Skin of body (tissue), 2 donors: ENCODE measurements around the gene MTUS2. TPM values are rescaled to one million over a fixed set of nuclear protein-coding genes. Genes with fewer than 3 reads are reported as not detected.

Experiments used
- DNase-seq: peaks from one replicate; lab custom pipeline; 2025; lab: John Stamatoyannopoulos, UW
- total RNA-seq: library from RNA; depleted of rRNA; stranded (reverse); fragments of >200 nt; gene quantifications from one replicate; pipeline ENCODE4 v1.2.3, GENCODE V29; 2014

MTUS2 gene
- 1.2 TPM for total RNA-seq

DNA sequence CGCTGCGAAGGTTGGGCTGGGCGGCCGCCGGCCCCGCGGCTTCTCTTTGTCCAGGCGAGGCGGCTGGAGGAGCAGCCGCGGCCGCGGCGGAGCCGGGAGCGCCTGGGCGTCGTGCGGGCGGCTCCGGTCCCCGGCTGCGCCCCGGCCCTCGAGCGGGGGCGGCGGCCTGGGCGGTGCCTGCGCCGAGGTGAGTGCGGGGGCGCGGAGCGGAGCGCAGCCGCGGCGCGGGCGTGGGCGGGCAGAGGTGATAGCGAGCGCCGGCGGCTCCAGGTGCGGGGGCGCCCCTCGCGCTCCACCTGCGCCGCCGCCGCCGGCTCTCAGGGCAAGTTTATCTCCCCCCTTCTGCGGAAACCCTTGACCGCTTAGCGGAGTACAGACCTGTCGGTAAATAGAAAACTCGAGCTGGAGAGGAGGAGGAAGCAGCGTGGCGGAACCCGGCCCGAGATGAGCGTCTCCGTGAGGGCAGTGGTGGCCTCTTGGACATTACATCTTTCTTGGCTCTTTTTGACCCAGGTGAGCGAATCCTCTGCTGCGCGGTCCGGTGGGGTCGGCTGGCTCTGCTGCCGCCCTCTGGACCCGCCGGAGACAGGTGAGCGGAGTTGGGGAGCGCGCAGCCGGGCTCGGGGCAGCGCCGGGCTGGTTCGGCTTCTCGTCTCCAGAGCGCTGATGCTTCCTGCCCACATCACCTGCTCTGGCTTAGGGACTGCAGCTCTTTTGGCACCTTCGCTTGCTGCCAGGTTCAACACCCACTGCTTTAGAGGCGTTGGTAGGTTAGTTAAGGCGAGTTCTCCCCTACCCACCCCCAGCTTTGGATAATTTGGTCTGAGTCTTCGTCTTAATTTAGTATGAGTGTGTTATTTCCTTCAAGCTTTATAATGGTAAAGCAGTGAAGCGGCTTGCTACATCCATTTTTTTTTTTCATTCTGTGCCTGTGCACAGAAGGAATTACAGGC lies at the start of gene MTUS2:
MTUS2 (plus strand) TSS at position 241 of the 953 bp plus-strand sequence.
- no peak for DNase-seq

DNA sequence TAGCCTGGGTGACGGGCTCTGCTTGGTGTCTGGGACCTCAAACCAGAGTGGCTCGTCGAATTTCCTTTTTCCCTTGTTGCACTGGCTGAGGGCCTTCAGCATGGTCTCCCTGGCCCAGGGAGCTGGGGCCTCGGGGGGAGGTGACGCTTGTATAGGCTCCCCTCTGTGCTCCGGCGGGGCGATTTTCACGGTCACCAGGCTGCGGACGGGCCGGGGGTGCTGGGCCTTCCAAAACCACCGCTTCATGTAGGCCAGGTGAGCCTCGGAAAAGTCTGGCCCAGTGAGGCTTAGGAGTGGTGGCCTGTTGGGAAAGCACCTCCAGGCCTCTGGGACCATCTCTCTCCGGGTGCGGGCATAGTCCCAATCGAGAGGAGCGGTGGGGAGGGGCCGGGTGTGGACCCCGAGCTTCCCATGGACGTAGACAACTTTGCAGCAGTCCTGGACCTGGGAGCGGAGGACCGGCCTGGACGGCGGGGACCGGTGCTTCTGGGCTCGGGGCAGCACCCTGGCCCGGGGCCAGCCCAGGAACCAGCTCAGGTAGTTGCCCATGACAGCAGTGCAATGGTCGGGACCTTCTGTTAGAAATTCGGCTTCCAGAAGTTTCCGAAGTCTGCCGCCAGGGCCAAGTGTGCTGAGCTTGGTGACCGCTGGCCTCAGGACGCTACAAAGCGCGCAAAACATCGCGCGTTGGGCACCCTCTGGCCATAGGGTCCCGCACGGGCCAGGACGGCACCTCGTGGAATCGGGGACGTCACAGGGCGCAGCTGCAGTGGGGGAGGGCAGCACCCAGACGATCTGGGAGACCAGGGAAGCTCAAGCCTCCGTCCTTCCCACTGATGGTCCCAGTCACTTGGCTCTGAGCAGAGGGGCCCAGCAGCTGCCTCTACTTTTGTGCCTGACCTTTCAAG lies 41.6 kb upstream of the MTUS2 start:
- no peak for DNase-seq

DNA sequence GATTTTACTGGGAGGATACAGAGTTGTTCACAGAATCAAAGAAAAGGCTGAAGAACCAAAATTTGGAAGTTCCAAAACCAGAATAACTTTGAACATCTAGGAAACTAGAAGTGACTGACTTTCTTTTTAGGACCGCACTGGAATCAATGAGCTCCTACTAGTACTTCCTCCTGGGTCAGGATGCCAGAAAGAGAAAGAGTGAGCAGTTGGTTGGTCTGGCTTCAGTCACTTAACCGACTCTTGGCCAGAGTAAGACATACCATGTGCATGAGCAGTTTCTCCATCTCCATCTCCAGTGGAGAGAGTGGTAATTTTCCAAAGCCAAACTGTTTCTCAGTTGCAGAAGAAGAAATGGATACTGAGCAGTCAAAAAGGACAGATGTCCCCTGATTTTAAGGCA lies 27.1 kb upstream of the MTUS2 start:
- DNase-seq, result no peak

DNA sequence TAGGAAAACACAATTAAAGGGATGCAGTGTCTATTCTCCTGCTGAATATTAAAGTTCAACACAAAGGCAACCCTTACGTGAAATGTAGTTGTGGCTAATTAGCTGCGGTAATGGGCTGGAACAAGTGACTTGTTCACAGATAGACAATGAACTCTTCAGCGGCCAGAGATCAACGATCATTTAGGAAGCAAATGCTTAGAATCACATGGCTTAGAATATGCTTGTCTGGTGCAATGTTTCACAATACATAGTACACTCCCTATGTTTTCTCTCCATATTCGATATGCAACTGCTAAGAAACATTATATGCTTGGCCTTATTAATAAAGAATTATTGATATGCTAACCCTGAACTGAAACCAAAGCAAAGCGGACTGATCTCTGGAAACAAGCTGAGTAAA lies 25.7 kb upstream of the MTUS2 start:
- DNase-seq, result no peak

DNA sequence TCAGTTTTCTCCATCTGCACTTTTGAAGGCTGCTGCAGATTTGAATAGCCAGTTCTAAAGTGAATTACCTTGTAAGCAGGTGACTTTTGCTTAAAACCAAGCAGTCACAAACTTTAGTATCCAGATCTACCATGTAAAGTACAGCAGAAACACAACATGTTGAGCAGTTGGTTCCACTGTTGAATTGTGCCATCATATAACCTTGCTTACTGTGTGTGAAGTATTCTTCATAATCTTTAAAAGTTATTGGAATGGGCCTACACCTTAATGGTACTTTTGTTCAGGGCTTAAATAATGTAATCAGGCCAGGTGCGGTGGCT lies 23.2 kb upstream of the MTUS2 start:
- DNase-seq, result no peak

DNA sequence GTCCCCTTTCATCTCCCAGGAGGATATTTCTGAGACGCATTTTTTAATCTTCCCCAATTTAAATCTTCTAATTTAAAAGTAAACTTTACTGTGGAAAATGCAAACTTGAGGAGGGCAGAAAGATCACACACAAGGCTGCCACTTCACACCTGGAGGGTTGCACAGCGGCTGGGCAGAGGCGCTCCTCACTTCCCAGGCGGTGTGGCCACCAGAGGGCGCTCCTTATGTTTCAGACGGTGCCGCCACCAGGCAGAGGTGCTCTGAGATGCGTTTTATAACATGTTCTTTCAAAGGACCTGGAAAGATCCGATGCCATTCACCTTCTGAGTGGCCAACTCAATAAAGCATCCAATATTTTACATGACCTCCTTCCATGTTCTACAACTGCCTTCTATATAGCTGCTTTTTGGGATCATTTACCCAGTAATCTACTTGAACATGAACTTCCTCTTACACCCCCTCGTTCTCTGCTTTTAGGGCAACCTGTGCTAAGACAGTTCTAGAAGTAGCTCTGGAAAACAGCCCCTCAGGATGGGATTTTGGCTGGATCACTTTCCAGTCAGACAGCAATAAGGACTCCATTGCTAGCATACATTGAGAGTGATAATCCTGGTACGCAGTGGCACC lies 14.8 kb upstream of the MTUS2 start:
- no peak for DNase-seq

DNA sequence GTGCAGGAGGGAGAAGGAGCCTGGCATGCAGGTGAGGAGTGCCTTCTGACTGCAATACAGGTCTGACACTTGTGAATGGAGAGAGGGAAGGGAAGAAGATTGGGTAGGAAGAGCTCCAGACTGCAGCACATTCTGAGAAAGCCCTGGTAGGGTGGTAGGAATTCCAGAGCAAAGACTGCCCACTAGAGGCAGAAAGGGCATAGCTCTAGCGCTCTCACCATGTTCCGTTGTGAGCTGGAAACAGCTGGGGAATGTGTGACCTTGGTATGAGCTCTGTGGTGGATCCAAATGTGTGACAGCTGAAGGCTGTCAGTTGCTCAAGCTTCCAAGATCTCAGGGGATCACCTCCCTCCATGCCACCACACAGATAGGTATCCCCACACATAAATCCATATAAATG lies 2.9 kb upstream of the MTUS2 start:
- no peak for DNase-seq

DNA sequence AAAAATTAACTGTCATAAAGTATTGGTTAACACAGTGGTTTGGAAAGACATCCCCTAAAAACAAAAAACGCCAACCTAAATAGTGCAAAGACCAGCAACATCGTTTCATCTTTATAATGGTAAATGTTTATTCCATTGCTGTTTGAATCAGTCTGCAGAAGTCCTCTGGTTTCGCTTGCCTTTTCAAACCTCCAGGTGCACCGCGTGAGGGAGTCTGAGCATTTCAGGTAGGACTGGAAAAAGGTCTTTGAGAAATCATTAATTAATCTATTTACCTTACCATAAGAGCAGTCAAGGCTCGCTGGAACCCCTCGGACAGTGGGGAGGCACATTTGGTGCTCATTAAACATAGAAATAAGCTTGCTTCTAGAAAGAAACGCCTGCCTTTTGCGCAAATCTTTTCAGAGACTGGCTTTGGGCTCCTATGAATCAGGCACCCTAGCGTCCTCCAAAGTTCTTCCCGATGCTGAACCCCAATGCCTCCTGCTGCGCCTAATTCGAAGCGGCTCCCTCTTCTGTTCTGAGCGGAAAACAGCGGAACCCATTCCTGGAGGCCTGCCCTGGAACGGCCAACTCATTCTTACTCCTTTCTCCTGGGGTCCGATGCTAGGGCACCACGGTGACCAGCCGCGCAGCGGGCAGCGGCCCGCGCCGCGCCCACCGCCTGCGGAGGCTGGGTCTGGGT lies 951 bp upstream of the MTUS2 start:
- DNase-seq, result no peak

DNA sequence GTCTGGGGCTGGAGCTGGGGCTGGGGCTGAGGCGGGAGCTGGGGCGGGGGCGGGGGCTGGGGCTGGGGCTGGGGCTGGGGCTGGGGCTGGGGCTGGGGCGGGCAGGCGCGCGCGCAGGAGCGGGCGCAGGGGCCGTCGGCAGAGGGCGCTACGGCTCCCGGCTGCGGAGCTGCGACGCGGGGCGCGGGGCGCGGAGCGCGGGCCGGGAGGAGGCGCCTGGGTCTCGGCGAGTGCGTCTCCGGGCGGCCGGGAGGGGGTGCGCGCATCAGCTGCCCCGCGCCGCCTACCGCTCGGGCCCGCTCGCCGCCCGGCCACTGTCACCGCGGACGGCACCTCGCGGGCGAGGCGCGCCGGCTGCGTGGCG lies 422 bp upstream of the MTUS2 start:
- no peak for DNase-seq

DNA sequence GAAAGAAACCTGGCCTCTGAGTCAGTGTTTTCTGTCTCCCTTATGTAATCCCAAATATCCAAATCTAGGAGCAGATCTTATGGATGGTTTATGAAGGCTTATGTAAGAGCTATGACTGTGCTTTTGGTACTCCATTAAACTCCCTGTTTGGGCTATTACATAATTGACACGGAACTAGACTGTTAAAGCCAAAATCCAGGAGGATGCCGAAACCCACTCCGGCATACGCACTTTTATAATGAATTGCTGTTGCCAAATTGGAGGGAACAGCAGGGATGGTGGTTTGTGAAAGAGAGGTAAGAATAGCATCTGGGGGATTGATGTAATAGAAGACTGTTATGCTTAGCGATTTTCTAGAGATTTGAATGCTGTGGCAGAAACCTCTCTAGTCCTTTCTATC lies 2.0 kb downstream of the MTUS2 start:
- DNase-seq, result no peak

DNA sequence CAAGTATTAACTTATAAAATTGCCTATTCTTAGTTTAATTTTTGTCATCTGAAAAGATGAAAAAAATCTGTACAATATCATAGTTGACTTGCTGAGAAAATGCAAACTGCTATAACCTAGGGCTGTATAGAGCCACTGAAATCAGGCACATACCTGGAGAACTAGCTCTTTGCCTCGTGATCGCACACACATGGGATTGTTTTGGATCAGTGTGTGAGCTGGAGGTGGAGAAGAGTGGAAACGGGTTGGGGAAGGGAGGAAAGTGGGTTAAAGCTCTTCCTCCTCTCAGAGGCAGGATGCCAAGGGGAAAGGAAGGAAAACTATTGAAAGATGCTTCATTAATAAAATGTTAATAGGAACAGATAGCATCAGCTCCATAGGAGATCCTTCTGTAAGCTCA lies 2.7 kb downstream of the MTUS2 start:
- no peak for DNase-seq

DNA sequence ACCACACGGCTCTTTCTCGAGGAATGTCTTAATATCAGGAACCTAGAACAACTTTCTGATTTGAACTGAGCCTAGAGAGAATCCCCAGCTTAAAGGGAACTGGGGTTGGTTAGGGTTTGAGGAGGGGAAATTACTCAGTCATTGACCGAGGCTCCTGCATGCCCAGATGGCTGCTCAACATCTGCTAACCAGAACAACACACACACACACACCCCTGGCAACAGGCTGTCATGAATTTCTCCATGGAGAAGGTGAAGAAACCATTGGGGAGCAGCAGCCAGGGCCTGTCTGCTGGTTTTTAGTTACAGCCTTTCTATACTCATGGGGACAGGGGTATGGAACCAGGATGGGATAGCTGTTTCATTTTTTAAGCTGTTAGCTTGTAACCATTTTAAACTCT lies 5.2 kb downstream of the MTUS2 start:
- DNase-seq, result no peak

DNA sequence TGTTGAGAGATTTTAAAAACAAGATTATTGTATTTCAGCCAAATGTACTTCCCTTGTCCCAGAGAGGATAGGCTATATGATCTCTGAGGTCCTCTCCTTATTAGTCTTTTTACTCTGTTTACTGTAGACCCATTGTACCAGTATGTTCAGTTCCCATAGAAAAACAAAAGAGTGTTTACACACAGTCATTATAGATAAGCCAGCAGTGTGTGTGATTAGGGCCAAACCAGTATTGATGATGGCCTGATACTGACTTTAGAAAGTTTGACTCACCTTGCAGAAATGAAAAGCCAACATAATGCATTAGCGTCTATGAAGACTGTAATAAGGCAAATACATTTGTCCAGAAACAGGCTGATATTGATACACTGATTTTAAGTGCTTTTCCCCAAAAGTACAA lies 6.2 kb downstream of the MTUS2 start:
- no peak for DNase-seq

DNA sequence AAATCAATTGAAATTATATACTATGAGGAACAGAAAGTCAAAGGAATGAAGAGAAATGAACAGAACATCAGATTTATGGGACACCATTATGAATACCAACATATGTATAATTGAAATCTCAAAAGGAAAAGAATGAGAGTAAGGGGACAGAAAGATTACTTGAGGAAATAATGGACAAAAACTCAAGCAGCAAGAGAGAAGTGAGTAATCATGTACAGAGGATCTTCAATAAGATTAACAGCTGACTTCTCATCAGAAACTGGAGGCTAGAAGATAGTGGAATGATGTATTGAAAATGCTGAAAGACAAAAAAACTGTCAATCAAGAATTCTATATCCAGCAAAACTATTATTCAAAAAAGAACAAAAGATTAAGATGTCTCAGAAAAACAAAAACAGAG lies 10.4 kb downstream of the MTUS2 start:
- DNase-seq, result no peak

DNA sequence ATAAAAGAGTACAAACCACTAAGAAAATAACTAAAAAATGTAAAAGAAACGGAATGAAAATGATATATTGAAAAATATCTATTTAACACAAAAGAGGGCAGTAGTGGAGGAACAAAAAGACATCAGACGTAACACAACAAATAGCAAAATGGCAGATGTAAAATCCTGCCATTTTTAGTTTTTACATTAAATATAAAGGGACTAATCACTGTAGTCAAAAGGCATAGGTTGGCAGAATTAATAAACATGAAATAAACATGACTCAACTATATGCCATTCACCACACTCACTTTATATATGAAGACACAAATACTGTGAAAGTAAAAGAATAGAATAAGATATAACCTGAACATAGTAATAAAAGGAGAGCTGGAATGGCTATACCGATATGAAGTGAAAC lies 11.0 kb downstream of the MTUS2 start:
- DNase-seq, result no peak

DNA sequence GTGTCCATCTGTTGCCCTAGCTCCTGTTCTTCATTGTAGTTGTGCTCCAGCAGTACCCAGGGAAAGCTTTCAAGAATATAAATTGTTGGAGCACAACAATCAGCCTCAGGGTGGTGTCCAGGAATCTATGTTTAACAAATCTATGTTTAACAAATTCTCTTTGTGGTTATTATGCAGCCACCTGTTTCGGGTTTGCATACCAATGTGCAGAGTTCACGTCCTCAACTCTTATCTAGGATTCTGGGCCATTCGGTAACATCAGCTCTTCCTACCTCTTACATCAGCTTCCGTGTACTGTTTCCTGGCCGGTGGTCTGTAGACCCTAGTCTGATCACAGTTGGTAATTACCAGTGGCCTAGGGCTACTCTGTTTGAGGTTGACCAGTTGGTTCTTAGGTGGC lies 17.0 kb downstream of the MTUS2 start:
- DNase-seq, result no peak

DNA sequence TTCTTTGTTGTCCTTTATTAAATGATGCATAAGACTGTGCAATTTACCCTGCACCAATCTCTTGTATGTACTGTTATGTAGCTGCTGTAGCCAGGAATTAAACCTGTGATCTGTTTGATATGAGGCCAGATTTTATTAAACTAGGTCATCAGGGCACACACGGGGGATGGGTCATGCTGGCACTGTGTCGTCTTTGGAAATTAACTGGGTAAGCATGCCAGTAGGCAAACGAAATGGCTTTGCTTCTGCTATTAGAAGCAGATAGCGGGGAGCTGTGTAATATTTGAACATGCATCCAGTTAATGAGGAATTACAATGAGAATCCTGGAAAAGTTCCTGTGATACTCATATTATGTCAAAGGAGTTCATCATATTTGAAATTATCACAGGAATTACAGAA lies 23.5 kb downstream of the MTUS2 start:
- no peak for DNase-seq

DNA sequence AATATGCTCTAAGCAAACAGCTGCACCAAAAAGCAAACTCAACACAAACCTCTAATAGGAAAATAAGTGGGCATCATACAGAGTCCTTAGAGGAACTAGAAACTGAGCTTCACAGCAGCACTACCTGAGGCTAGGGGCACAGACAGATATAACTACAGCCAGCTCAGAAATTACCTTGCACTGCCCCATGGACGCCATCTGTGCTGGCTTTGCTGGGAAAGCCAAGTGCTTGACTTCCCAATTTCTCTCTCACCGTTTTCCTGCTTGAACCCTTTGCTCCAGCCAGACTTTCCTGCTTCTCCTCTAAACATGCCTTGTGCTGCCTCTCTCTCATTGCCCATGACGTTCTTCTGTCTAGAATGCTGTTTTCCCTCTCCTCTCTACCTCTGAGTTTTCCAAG lies 29.3 kb downstream of the MTUS2 start:
- no peak for DNase-seq

DNA sequence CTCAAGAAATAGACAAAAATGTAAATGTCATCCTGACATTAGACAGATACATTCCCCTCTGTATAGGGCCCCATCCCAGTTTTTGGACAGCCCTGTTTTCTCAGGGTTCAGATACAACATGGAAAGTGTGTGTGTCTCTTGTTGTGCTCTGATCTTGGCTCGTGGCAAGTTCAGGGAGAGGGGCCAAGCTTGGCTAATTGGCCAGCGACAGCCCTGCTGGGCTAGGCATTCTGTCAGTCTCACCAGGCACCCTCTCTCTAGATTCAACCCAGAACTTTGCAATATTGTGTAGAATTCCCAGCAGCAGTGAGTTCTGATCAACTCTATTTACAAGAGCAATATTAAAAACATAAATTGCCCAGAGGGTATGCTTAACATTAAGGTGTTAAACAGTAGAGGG lies 30.1 kb downstream of the MTUS2 start:
- DNase-seq, result no peak

DNA sequence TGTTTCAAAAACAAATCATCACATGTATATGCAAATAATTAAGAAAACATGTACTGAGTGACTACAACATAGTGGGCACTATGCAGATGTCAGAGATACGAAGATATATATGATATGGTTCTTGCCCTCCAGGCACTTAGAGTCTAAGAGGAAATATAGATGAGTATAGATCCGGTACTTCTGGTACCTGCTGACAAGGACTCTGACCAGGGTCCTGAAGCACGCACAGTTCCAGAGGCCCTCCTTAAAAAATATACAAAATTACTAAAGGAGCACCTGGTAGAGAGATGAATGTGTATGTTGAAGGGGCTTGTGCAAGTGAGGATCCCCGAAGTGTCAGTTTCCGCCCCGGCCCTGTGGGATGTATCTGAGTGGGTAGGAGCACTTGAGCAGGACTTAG lies 31.3 kb downstream of the MTUS2 start:
- no peak for DNase-seq

DNA sequence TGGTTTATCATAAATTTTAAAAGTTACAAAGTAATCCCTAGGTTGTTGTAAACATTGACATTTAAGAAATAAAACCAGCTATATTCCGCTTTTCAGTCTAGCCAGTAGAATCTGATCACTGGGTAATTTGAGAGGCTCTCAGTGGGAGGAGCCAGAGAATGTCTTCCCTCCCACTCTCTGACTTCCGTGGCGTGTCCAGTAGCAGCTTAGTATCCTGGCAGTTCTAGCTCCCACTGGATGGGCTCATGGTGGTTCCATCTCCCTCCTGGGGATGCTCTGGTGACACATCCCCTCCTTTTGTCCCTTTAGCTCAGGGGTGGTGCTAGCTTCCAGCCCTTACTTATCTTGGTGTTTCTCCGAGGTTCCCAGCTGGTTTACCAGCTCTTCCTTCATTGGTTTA lies 34.5 kb downstream of the MTUS2 start:
- no peak for DNase-seq

DNA sequence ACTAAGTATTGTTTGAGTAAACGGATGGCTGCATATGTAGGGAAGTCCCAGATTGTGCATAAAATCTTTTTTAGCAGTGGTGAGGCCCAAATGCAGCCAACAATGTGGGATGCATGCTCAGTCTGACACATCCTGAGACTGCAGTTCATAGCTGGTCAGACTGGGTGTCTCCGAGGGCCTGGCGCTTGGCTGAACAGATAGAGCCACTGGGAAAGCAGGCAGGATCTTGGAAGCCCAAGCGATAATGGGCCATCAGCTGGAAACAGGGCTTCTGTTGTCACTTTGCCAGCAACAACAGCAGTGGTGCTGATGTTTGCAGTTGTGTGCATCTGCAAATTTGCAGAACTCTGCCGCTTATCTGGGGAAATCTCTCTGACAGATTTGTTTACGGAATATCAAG lies 36.1 kb downstream of the MTUS2 start:
- DNase-seq, result no peak
